GM19395 (cell line): ENCODE measurements around the gene ITGA11.

ENCODE experiments used
- ATAC-seq: cut with Tn5 transposase; IDR thresholded peaks from one replicate; pipeline ENCODE4 v1.9.1; 2021; ENCODE audit warnings: mild to moderate bottlenecking, moderate library complexity; ENCODE audit not compliant: unreplicated experiment

Gene ITGA11

DNA sequence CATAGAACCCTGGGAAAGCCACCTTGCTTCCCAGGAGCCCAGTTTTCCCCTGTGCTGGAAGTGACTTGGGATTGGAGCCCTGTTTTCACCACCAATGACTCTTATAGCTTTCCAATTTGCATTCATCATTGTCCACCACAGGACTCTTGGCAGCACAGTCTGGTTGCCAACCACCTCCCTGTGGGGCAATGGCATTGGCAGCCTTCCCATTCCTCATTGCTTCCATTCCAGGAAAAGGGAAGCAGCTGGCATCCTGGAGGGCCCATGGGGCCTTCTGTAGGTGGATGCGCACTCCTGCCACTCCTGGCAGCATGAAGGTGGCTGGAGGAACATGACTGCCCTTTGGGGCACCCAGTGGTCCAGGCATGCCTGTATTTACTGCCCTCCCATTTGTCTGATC, 96.7 kb downstream of the ITGA11 start:
- no peak for ATAC-seq

DNA sequence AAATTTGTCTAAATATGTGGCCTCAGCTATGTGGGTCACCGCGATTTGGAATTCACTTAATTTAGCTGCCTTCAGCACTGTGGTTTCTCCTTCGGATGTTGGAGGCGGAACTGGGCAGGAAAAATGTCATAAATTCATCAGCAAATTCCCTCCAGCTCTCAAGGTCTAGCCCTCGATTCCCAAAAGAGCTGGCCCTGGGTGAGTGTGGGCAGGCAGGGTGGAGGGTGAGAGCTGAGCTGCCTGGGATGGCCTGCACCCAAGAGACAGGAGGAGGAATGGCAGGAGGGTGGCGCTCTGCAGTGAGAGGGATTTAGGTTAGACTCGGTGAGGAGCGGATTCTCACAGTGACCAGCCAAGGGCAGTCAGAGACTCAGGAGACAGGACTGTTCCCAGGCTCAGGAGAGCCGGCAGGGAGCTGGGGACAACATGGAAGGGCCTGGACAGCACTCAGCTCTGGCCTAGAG, 97.3 kb downstream of the ITGA11 start:
- no peak for ATAC-seq

DNA sequence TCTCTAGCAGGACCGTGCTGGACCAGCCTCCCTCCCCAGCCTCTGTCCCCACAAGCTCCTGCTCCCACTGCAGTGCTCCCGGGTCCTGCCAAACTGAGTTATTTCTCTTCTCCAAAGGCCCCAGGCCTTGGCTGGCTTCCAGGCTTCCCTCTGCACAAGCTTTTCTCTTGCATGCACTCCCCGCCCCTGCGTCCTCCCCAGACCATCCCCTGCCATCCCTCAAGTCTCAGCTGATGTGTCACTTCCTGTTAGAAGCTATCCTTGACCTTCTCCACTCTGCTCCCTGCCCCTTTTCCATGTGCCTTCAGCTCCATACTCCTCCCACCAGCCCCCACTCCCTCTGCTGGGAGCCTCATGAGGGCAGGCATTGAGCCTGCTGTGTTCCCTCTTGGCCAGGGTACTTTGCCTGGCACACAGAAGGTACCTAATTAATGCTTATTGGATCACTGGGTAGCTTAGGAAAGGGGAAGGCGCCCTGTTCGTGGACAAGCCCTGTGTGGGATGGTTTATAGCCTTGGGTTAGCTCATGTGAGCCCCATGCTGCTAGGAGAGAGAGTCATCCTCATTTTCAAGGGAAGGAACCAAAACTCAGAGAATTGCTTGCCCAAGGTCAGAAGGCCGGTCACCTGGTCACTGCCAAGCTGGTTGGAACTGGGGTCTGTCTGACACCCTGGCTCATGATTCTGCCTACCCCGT, 98.0 kb downstream of the ITGA11 start:
- ATAC-seq, result no peak

DNA sequence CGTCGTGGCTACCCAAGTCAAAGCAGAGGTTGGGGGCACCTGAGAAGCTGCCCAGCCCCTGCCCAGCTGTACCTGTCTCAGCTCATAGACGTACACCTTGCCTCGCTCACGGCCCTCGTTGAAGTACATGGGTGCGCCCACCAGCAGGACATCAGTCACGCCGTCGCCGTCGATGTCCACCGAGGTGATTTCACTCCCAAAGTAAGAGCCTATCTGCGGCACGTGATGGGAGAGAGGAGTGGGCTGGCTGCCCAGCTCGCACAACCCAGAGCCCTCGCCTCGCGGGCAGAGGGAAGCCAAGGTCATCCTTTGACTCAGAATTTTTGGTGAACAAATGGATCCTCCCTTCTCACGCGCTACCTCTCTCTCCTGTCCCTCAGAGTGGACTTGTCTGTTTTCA, 99.7 kb downstream of the ITGA11 start:
- no peak for ATAC-seq

DNA sequence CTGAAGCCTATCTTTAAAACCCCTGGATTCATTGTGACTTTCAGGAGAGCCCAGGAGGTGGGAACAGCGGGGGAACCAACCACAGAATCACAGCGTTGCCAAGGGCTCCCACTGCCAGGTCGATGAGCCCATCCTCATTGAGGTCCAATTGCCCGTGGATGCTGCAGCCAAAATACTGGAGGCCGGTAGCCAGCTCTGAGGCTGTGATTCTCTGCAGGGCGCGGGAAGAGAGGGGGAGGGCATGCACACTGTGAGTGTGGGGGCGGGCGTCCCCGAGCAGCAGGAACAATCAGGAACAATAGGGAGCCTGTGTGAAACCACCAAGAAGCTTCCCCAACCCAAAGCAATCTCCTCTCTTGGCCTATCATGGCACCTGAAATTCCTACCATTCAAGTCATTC, 101.1 kb downstream of the ITGA11 start:
- ATAC-seq, result no peak

DNA sequence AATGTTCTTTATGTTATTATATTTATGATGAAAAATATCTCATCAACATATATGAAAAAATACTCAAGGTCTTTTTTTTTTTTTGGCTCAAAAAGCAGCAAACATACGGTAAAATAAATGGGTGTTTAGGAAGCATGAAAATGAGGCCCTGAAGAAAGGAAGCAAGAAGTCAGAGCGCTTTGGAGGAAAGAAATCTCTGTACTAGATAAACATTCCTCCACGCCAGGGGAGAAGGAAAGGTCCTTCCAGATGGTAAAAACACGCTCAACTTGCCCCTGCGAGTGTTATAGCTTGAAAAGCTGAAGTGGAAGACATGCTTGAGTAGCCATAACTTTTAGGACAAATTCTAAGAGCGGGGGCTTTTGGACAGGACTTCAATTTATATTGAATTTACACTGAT, 101.5 kb downstream of the ITGA11 start:
- ATAC-seq, result no peak

DNA sequence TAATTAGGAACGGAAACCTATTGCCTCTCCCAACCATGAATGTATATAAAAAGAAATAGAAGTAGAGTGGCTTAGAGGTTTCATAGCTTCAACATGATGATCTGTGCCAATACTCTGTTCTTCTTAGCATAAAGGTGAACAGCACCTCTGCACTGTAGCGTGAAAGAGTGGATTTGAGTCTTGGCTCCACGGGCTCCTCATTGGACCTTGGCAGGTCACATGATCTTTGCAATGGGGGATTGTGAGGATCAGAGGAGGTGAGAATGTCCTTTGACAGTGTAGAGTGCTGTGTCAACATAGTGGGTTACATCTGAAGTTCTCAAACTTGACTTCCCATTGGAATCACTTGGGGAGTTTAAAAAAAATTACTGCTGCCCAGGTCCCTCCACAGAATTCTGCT, 103.0 kb downstream of the ITGA11 start:
- no peak for ATAC-seq

DNA sequence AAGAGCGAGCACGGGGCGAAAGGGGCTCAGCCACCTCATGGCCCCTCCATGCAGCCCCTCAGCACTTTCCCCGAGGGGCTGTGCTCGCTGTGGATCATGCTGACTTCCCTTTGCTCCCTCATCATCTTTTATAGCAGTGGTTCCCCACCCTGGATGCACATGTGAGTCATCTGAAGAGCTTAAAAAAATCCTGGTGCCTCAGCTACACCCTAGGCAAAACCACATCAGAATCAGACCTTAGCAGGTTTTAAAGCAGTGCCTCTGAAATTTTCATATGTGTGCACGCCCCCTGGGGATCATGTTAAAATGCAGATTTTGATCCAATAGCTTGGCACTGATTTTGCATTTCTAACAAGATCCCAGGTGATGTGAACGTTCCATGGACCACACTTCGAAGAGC, 103.5 kb downstream of the ITGA11 start:
- ATAC-seq, result no peak

DNA sequence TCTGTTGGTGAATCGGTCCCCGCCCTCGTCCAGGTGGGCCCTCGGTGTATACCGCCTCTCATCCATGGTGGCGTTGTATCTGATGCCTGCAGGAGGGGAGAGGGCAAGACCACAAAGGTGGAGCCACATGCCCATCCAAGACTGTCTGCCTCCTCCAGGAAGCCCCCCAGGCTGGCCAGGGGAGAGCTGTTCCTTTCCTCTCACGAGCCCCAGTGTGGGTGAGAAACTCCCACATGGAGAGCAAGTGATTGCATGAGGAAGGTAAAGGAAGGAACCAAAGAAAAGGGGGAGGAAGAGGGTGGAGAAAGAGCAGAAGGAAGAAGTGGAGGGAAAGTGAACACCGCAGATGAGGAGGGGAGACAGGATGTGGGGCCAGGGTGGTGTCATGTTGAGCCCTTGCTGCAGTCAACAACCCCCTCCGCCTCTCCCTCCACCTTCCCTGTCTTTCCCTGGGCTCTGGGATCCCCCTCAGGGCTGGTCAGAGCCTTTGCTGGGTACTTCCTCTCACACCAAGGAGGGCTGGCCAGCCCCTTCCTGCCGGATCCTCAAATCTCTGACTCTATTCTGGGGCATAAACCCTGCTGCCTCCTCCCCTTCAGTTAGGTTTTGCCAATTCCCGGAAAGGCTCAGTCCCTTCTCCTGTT, 105.1 kb downstream of the ITGA11 start:
- ATAC-seq, result no peak

DNA sequence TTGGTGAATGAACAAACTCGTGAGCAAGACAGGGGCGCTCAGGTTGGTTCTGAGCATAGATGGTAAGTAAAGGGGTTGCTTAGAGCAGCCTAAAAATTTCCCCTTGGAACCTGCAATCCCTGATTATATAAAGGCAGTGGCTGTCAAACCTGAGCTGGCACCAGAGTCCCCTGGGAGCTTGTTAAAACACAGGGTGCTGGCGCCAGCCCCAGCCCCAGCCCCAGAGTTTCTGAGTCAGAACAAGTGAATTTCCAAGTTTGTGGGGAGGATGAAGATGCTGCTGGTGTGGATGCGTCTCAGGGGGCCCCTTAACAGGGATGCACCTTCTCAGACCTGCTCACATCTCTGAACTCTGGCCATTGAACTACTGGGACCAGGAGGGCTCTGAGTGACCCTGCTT, 106.2 kb downstream of the ITGA11 start:
- ATAC-seq, result no peak

DNA sequence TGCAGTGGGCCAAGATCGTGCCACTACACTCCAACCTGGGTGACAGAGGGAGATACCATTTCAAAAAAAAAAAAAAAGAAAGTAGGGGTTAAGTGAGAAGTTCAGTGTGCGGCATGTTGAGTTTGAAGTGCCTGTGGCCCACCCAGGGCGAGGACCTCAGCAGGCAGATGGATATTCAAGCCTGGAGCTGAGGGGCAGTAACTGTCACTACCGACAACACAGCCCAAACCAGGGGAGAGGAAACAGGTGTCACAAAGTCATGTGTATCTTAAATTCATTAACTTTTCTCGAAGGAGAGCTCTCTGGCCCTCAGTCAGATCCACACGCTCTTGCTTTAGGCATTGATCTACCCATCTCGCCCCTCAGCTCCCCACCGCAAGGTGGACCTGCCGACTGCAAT, 109.2 kb downstream of the ITGA11 start:
- ATAC-seq, result no peak

DNA sequence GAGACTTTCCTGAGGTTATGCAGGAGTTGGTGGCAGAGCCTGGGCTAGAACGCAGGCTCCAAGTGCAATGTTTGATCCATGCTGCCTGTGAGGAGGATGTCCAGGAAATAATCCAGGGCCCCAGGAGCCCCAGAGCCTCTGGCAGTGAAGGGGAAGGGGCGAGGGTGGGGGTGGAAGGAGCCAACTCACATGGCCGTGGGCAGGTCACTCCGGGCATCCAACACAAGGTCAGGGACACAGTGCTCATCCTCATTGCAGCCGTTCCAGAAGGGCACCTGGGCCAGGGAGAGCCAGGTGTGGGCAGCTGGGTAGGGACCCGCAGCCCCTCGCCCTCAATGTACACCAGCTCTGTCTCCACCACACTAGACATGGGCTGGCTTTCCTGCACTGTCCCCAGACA, 110.7 kb downstream of the ITGA11 start:
- ATAC-seq, result no peak

DNA sequence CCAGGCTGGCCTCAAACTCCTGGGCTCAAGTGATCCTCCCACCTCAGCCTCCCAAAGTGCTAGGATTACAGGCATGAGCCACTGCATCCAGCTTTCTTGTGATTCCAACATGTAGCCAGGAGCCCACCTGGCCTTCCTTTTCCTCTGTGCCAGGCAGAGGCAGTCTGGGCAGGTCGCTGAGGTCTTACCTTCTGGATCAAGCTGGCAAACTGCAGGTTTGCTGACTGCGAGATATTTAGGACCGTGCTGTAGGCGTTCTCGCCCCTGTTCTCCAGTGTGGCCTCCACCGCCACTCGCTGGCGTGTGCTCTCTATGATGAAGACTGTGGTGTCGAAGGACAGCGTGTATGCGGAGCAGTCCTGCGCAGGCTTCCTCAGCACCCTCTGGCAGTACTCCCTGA, 112.0 kb downstream of the ITGA11 start:
- ATAC-seq, result no peak

DNA sequence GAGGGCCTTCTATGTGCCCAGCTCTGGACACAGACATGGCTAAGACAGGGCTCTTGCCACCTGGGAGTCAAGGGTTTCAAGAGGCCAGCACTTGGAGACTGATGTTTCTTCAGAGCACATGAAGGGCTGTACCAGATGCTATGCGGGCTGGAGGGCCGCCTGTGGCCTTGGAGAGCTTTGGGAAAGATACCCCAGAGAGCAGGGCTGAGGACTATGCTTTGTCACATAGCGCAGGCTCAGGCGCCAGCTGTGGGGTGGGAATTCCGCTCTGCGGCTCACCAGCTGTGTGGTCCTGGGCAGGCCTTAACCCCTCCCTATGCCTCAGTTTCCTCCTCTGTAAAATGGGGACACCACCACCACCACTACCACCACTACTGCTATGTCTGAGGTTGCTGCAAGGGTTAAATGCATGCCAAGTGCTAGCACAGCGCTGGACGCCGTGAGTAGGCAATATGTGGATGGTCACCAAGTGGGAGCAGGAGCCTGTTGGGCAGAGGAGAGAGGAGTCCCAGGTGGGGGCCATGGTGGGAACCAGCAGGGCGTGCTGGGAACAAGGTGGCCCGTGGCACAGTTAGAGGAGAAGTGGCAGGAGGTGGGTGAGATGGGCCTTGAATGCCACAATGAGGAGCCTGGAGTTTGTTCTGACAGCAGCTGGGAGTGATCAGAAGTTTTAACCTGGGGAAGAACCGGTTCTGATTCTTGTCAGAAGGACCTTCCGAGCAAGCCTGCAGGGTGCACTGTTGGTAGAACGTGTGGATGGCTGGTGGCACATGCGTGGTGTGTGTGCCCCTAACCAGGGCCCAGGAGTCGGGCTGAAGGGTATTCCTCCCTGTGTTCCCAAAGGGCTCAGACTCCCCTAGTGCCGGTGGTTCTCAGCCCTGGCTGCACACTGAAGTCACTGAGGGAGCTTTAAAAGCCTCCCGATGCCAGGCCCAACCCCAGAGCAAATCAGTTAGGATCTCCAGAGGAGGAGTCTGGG, 112.7 kb downstream of the ITGA11 start:
- ATAC-seq, result no peak

DNA sequence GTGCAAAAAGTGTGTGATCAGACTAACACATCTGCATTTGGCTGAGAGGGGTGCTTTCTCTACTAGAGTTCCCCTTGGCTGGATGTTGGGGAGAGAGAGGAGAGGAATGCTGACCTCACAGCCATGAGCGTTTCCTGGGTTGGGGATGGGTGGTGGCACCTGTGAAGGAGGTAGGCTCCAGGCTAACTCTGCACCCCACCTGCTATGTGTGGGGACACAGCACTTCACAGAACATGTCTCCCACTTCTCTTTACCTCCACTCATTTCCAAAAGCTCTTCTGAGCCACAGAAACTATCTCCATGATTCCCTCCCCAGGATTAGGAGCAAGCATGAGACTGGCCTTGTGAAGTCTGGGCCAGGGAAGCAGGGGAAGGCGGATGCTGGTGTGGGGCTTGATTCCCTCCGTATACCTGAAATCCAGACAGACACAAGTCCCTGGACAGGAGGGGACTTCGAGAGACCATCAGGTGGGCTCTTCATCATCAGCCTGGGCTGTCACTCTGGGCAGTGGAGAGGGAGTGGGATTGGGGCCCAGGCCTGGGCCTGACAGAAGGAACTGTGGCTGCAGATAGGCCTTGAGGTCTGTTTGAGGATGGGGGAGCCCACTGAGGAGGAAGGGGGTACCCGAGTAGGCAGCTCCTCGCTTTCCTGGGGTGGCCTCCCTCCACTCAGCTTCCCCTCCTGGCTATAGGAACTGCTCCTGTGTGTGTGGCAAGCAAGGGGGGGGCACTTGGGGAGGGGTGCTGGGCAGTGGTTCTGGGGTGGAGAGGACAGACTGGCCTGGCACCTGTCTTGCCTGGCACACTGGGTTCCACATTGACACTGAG, 113.7 kb downstream of the ITGA11 start:
- ATAC-seq, result no peak

DNA sequence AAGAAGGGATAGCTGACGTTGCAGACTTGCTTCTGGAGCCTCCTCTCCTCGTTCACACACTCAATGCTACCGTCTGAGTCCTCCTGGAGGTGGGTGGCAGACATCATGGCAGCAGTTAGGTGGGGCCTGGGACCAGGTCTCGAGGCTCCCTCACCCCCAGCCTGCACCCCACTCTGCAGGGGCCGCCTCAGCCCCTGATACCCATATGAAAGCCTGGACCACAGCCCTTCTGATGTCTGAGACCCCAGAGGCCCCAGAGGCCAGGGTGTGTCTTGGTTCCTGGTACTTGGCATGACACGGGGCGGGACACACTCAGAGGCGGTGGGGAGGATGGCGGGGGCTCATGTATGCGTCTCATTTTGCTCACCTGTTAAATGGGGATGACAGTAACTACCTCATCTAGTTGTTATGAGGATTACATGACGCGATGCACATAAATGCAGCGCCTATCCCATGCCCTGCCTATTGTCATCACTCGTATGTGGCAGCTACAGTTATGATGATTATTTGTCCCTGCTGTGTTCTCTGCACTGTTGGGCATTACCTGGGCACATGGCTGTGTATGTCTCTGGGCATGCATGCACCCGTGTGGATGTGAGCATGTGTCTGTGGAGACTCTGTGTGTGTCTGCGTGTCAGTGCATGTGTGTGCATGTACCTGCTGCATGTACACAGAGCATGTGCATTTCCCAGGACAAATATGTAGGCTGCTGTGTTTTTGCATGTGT, 114.5 kb downstream of the ITGA11 start:
- no peak for ATAC-seq

DNA sequence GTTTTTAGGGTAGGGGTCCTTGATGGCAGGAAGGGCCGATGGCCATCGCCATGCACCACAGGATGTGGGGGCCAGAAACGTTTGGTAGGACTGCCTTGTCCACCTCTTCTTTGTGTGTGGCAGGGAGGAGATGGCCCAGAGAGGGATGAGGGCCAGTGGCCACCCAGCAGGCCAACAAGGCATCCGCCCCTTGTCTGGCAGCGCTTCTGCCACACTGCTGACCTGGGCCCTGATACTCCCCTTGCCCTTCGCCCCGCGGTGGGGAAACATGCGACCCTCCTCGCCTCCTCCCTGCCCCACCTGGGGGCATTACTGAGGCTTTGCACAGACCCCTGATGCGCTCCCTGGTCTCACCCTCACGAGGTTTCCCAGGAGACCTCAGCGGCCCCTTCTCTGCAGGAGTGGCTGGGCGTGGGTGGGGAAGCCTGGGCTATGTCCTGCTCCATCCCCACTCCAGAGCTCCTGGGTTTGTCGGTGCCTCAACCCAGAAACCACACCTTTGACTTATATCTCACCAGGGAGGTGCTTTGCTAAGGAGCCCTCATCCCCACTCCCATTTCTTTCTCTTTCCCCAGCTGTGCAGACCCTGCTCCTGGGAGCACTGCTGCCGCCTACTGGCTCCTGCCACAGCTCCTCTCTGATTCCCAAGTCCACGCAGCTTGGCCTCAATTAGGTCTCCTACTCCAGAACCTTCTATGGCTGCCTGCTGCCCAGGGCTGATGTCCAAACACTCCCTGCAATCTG, 115.7 kb downstream of the ITGA11 start:
- no peak for ATAC-seq

DNA sequence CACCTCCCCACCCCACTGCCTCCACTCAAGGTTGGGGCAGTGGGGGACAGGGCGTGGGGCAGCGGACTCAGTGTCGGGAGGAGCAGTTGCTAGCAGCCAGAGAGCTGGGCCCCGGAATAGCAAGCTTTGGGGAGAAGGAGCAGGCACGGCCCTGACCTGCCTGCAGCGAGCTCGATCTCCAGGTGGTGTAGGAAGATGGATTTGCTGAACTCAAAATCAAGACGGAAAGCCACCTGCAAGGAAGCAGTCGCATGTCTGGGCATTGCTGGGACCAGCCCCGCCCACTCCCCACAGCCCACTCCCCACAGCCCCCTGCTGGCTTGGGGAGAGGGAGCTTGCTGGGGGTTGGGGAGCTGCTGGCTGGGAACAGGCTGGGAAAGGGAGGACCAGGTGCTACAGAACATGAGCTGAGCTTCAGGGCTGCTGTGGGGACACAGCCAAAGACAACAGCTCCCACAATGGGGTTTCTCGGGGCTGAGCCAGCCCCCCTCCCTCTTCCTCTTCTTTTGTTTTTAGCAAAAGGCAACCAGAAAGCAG, 116.4 kb downstream of the ITGA11 start:
- no peak for ATAC-seq

DNA sequence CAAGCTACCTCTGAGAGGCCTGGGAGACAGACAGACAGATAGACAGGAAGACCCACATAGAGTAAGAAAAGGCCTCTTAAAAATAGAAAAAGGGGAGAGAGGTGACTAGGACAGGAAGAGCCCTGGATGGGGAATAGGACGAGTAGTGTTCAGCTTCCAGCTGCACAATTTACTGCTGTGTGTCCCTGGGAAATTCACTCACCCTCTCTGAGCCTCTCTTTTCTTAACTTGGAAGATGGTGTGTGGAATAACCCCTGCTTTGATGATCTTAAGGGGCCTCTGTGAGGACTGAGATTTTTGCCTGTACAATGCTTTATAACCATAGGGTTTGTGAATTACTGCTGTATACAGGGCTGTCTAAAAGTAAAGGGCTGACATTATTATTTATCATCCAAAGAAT, 116.9 kb downstream of the ITGA11 start:
- ATAC-seq, result no peak
